ENCODE results near the gene AP4S1. TPM values are rescaled to one million over a fixed set of nuclear protein-coding genes. Genes with fewer than 3 reads are reported as not detected.
"Not testable (repeated sequence)": the region's sequence is repeated elsewhere in the genome, so short reads cannot be mapped to it uniquely, and the experiment has no call there.

AP4S1 gene, protein sequence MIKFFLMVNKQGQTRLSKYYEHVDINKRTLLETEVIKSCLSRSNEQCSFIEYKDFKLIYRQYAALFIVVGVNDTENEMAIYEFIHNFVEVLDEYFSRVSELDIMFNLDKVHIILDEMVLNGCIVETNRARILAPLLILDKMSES
- total RNA-seq, result 19.6 TPM
- 7.2 TPM for polyA plus RNA-seq

DNA sequence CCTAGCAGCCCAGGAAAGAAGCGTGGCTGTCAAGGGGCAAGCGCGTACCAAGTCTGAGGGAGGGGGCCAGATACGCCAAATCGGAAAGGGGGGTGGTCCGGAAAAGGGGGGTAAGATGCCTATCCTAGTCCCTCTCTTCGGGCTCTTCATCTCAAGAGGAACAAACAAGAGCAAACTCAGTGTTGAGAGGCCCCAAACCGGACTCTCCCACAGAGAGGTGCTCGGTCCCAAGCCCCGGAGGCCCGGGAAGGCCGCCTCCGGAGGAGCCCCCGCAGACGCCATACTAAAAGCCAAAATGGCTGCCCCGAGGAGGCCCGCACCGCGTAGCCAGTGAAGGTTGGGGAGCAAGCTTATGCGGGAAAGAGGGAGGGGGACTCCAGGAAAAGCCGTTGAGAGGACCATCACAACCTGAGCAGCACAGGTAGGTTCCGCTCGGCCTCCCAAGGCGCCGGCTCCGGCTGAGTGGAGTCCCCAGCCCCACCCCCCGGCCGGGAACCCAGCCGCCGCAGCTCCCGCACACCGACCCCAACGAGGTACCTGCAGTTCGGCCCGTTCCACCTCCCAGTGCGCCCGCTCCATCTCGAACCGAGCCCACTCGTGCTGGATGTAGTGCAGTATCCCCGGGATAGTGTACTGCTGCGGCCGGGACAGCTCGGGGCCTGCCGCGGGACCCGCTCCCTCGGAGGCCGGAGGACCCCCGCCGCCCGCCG, at the start of gene AP4S1:
Gene AP4S1 (plus strand): TSS at position 283 of the 710 bp plus-strand sequence. CDS start 40,548 bp downstream, outside the sequence.
- under 1% methylated on average over 53 of the region's 53 CpGs for WGBS
- peak within 1 kb of the TSS; percentile 100 for H3K4me3 ChIP-seq (ENCODE audit: low read depth, low read length)
- peak; percentile 13 for DNase-seq (ENCODE audit: extremely low spot score)
- no peaks in the 10 kb centered on the region for H3K36me3 ChIP-seq (ENCODE audit: insufficient read depth)
- H3K4me1 ChIP-seq (ENCODE audit: insufficient read depth), result no peaks in the 10 kb centered on the region
- H3K27ac ChIP-seq (ENCODE audit: low read depth), result peak within 1 kb of the TSS; percentile 99

DNA sequence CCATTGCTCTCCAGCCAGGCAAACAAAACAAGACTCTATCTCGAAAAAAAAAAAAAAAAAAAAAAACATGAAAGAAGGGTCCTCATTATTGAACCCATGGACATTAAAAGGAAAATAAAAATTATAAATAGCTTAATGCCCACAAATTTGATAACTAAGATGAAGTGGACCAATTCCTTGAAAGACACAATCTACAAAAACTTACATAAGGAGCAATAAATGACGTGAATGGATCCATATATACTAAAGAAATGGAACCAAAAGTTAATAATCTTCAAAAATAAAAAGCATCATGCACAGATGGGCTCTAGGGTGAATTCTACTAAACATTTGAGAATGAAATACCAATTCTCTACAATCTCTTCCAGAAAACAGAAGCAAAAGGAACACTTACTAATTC, 47.7 kb upstream of the AP4S1 start:
- WGBS, result 84% methylated on average over 2 of the region's 2 CpGs
- peaks cover 2% of the 10 kb centered on the region for H3K4me1 ChIP-seq (ENCODE audit: insufficient read depth)
- DNase-seq (ENCODE audit: extremely low spot score), result no peak
- H3K4me3 ChIP-seq (ENCODE audit: low read depth, low read length), result no peak overlapping the region
- H3K27ac ChIP-seq (ENCODE audit: low read depth), result no peak overlapping the region
- no peaks in the 10 kb centered on the region for H3K36me3 ChIP-seq (ENCODE audit: insufficient read depth)

GRCh38 chr14:30980106-30980704, 45.2 kb upstream of the AP4S1 start:
- DNase-seq (ENCODE audit: extremely low spot score), result peak; percentile 40
- WGBS, result 71% methylated on average over 13 of the region's 13 CpGs
- not testable (repeated sequence) for H3K36me3 ChIP-seq (ENCODE audit: insufficient read depth); H3K27ac ChIP-seq (ENCODE audit: low read depth); H3K4me3 ChIP-seq (ENCODE audit: low read depth, low read length); H3K4me1 ChIP-seq (ENCODE audit: insufficient read depth)

DNA sequence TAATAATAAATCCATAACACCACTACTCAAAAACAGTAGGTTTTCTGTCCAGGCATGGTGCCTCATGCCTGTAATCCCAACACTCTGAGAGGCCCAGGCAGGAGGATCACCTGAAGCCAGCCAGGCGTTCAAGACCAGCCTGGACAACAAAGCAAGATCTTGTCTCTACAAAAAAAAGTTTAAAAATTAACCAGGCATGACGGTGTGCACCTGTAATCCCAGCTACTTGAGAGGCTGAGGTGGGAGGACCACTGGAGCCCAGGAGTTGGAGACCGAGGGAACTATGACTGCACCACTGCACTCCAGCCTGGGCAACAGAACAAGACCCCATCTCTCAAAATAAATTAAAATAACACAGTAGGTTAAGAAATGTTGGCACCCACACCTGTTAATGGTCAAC, 44.5 kb upstream of the AP4S1 start:
- DNase-seq (ENCODE audit: extremely low spot score), result no peak
- H3K4me1 ChIP-seq (ENCODE audit: insufficient read depth), result no peaks in the 10 kb centered on the region
- H3K36me3 ChIP-seq (ENCODE audit: insufficient read depth), result no peaks in the 10 kb centered on the region
- H3K27ac ChIP-seq (ENCODE audit: low read depth), result no peak overlapping the region
- WGBS, result 81% methylated on average over 3 of the region's 3 CpGs
- no peak overlapping the region for H3K4me3 ChIP-seq (ENCODE audit: low read depth, low read length)

DNA sequence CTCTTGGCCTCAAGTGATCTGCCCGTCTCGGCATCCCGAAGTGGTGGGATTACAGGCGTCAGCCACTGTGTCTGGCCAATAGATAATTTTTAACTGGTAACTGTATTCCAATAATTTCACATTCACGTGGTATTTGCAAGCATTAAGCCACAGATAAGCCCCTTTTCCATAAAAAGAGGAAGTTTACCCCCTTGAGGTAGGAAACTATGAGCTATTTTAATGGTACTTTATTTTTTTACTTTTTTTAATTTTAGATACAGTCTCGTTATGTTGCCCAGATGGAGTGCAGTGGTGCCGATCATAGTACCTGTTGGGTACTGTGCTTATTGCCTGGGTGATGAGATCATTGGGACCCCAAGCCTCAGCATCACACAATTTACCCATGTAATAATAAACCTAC, 42.9 kb upstream of the AP4S1 start:
- Histone ChIP-seq H3K36me3 (ENCODE audit: insufficient read depth) (no peaks in the 10 kb centered on the region), H3K4me3 (ENCODE audit: low read depth, low read length) (no peak overlapping the region), H3K27ac (ENCODE audit: low read depth) (no peak overlapping the region), H3K4me1 (ENCODE audit: insufficient read depth) (no peaks in the 10 kb centered on the region)
- no peak for DNase-seq (ENCODE audit: extremely low spot score)
- WGBS, result 73% methylated on average over 7 of the region's 7 CpGs

DNA sequence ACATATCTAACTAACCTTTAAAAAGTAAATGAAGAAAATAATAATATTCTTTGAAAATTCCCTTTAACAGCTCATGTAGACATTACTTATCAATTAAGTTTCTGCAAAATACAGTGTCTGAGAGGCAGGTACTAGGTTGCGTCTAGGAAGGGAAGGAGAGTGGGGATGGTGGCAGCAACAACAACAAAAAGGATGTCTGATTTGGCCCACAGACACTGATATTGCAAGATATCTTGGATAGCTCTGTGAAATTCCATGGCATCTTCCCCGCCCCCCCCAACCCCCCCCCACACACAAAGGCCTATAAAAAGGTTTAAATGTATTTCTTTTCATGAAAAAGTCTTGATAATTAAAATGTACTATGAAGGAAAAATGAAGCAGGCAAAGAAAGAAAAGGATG, 41.6 kb upstream of the AP4S1 start:
- DNase-seq (ENCODE audit: extremely low spot score), result no peak
- no peaks in the 10 kb centered on the region for H3K36me3 ChIP-seq (ENCODE audit: insufficient read depth)
- H3K4me3 ChIP-seq (ENCODE audit: low read depth, low read length), result no peak overlapping the region
- 90% methylated on average over 2 of the region's 2 CpGs for WGBS
- no peaks in the 10 kb centered on the region for H3K4me1 ChIP-seq (ENCODE audit: insufficient read depth)
- no peak overlapping the region for H3K27ac ChIP-seq (ENCODE audit: low read depth)

DNA sequence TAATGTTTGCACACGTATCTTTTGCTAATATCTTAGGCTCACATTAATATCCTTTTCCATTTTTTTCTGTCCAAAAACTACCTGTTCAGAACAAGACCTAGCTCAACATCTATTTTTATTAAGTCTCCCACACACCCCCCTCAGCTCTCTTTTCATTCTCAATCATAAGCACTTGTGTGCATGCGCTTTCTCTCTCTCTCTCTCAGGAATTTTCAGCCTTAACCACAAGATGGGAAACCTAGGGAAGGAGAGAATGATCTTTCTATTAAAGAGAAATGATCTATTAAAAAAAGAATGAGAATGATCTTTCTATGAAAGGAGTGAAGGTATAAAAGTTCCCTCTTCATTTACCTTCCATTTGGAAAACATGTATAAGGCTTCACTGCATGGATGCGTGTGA, 39.7 kb upstream of the AP4S1 start:
- 92% methylated on average over 3 of the region's 3 CpGs for WGBS
- DNase-seq (ENCODE audit: extremely low spot score), result no peak
- no peak overlapping the region for H3K4me3 ChIP-seq (ENCODE audit: low read depth, low read length)
- H3K36me3 ChIP-seq (ENCODE audit: insufficient read depth), result no peaks in the 10 kb centered on the region
- no peaks in the 10 kb centered on the region for H3K4me1 ChIP-seq (ENCODE audit: insufficient read depth)
- peak overlapping the region; percentile 10 for H3K27ac ChIP-seq (ENCODE audit: low read depth)

DNA sequence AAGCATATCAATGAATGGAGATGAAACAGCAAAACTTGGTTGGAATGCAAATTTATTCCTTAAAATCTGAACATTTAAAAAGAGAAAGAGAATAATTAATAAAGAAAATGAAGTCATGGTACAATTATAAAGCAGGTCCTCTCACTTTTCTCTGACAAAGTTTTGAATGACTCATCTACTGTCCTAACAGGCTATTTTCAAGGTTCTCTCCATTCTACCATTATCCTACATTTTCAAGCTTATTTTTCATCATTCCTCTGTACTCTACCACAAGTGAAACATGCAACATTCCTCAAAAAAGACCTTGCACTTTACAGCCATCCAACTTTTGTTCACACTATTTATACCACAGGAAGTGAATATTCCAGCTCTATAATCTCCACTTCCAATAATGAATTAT, 36.9 kb upstream of the AP4S1 start:
- no peak overlapping the region for H3K27ac ChIP-seq (ENCODE audit: low read depth)
- DNase-seq (ENCODE audit: extremely low spot score), result no peak
- H3K4me3 ChIP-seq (ENCODE audit: low read depth, low read length), result no peak overlapping the region
- H3K4me1 ChIP-seq (ENCODE audit: insufficient read depth), result peaks cover 2% of the 10 kb centered on the region
- H3K36me3 ChIP-seq (ENCODE audit: insufficient read depth), result no peaks in the 10 kb centered on the region

DNA sequence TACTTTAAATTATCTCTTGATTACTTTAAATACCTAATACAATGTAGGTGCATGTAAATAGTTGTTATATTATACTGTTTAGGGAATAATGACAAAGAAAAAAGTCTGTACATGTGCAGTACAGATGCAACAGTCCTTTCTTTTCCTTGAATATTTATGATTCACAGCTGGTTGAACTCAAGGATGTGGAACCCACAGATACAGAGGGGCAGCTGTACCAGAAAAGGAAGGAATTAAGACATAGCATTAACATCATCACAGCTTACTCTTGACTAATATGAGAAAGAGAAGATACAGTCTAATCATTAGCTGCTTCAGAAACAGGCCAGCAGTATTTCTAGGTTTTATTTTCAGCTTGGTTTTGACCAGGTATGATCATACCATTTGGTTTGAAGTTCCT, 34.7 kb upstream of the AP4S1 start:
- Histone ChIP-seq H3K36me3 (ENCODE audit: insufficient read depth) (no peaks in the 10 kb centered on the region), H3K4me3 (ENCODE audit: low read depth, low read length) (no peak overlapping the region), H3K27ac (ENCODE audit: low read depth) (no peak overlapping the region), H3K4me1 (ENCODE audit: insufficient read depth) (peaks cover 2% of the 10 kb centered on the region)
- no peak for DNase-seq (ENCODE audit: extremely low spot score)

DNA sequence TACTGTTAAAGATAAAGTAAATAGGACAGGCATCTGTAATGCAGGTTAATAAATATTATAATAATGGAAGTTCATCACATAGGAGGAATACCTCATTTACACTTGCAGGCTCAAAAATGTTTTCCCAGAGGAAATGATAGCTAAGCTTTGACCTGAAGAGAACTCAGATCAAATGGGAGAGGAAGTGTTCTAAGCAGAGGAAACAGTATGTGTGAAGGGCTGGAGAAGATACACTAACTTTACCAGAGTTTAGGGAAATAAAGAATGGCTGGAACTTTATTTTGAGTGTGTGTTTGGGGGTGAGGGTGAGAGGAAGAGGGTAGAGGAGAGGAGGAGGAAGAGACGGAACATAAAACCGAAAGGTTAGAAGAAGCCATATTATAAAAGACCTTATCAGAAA, 34.0 kb upstream of the AP4S1 start:
- peaks cover 2% of the 10 kb centered on the region for H3K4me1 ChIP-seq (ENCODE audit: insufficient read depth)
- WGBS, result 83% methylated on average over 2 of the region's 2 CpGs

DNA sequence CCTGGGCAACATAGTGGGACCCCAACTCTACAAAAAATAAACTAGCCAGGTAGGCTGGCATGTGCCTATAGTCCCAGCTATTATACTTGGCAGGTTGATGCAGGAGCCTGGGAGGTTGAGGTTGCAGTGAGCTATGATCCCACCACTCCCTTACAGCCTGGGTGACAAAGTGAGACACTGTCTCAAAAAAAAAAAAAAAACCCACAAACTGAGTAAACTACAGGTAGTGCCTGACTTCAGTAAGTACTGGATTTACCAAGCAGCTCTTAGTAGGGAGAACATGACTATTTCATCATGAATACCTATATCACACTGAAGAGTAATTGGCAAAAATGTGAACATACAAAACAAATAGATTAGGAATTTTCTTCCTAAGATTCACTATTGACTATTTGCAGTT, 32.4 kb upstream of the AP4S1 start:
- H3K4me1 ChIP-seq (ENCODE audit: insufficient read depth), result peaks cover 2% of the 10 kb centered on the region
- H3K27ac ChIP-seq (ENCODE audit: low read depth), result no peak overlapping the region
- H3K4me3 ChIP-seq (ENCODE audit: low read depth, low read length), result no peak overlapping the region
- no peaks in the 10 kb centered on the region for H3K36me3 ChIP-seq (ENCODE audit: insufficient read depth)
- no peak for DNase-seq (ENCODE audit: extremely low spot score)

More for the DNA sequence above, 34.0 kb upstream of the AP4S1 start:
- Histone ChIP-seq H3K36me3 (ENCODE audit: insufficient read depth) (no peaks in the 10 kb centered on the region), H3K4me3 (ENCODE audit: low read depth, low read length) (no peak overlapping the region), H3K27ac (ENCODE audit: low read depth) (peak overlapping the region; percentile 5)
- no peak for DNase-seq (ENCODE audit: extremely low spot score)

DNA sequence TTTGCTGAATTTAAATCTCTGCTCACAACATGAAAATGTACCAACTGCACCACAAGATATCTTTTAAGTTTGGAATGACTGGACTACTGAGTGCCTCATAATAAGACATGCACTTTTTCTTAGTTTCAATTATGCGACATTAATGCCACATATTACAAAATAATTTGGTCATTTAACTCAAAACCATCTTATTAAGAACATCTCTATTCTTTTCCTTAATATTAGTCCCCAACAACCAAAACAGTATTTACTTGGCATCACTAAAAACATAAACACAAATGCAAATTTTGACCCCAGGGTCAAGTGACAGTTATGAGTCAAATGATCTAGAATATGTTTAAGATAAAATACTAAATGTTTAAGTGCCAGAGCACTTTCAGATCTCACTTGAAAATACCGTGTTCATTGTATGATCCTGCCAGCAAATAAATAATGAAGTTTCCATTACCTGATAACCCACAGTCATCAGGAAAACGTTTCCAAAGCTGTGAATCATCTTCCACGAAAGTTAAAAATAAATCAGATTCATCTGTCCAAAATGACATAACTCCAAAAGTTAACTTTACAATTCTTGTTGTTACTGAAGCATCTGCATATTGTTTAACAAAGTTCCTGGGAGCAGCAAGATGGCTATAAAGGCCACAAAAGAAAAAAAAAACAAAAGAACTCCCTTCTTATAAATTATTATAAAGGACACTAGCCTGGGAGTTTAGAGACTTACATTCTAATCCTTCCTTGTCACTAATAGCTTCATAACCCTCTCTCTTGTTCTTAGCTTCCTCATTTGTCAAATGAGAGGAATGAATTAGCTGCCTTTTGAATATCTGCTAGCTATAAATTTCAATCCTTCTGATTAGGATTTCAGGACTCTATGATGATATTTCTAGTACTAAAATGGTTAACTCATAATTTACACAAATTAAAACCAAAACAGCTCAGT, 30.5 kb upstream of the AP4S1 start:
- WGBS, result 2% methylated on average over 4 of the region's 4 CpGs
- Histone ChIP-seq H3K4me1 (ENCODE audit: insufficient read depth) (peaks cover 2% of the 10 kb centered on the region), H3K36me3 (ENCODE audit: insufficient read depth) (no peaks in the 10 kb centered on the region), H3K4me3 (ENCODE audit: low read depth, low read length) (no peak overlapping the region), H3K27ac (ENCODE audit: low read depth) (no peak overlapping the region)
- no peak for DNase-seq (ENCODE audit: extremely low spot score)

DNA sequence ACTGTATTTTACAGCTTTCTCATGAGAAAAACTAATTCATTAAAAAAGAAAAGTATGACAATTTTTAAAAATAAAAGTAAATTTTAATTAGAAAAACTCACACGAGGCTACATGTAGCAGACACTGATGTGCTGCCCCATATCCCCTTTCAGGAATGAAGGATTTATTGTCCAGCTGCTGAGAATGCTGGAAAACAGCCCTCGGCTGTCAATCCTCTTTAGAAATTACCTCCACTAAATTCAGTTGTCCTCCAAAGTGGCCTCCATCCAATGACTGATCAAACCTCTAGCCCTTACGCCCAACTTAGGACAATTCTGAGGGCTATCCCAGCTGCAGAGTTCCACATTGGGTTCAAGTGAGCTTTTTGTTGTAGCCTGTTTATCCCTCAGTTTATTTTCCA, 29.8 kb upstream of the AP4S1 start:
- peaks cover 2% of the 10 kb centered on the region for H3K4me1 ChIP-seq (ENCODE audit: insufficient read depth)
- no peaks in the 10 kb centered on the region for H3K36me3 ChIP-seq (ENCODE audit: insufficient read depth)
- no peak for DNase-seq (ENCODE audit: extremely low spot score)
- H3K27ac ChIP-seq (ENCODE audit: low read depth), result no peak overlapping the region
- no peak overlapping the region for H3K4me3 ChIP-seq (ENCODE audit: low read depth, low read length)
- WGBS, result 66% methylated on average over 3 of the region's 3 CpGs
